NCI-H345 treated with DMSO at 0.1 percent for 48 hours (cell line): Measurements from ENCODE around the gene THBS2.
"Not testable (repeated sequence)": the region's sequence is repeated elsewhere in the genome, so short reads cannot be mapped to it uniquely, and the experiment has no call there.

Source experiments
- DNase-seq: peaks from one replicate; lab custom pipeline; 2025; ENCODE audit not compliant: unreplicated experiment; lab: John Stamatoyannopoulos, UW

The THBS2 gene

GRCh38 chr6:169273511-169273910 lies 19.9 kb upstream of the THBS2 start:
- DNase-seq, result no peak

GRCh38 chr6:169271877-169272216 lies 18.2 kb upstream of the THBS2 start:
- no peak for DNase-seq

- DNase-seq, result no peak
Measured at GRCh38 chr6:169271158-169271876, 17.7 kb upstream of the THBS2 start.

GRCh38 chr6:169270077-169270380 lies 16.4 kb upstream of the THBS2 start:
- DNase-seq, result not testable (repeated sequence)

GRCh38 chr6:169269180-169270076 lies 15.8 kb upstream of the THBS2 start:
- DNase-seq, result no peak

GRCh38 chr6:169268276-169268675 lies 14.6 kb upstream of the THBS2 start:
- no peak for DNase-seq

GRCh38 chr6:169266746-169267591 lies 13.3 kb upstream of the THBS2 start:
- no peak for DNase-seq

GRCh38 chr6:169266261-169266660 lies 12.6 kb upstream of the THBS2 start:
- DNase-seq, result no peak

GRCh38 chr6:169265486-169266131 lies 12.0 kb upstream of the THBS2 start:
- DNase-seq, result no peak

GRCh38 chr6:169263836-169264608 lies 10.4 kb upstream of the THBS2 start:
- no peak for DNase-seq

GRCh38 chr6:169263374-169263773 lies 9.7 kb upstream of the THBS2 start:
- DNase-seq, result no peak

GRCh38 chr6:169262602-169263001 lies 9.0 kb upstream of the THBS2 start:
- DNase-seq, result not testable (repeated sequence)

GRCh38 chr6:169256518-169256917 lies 2.9 kb upstream of the THBS2 start:
- no peak for DNase-seq

GRCh38 chr6:169256061-169256460 lies 2.4 kb upstream of the THBS2 start:
- DNase-seq, result no peak

GRCh38 chr6:169255643-169256042 lies 2.0 kb upstream of the THBS2 start:
- no peak for DNase-seq

- no peak for DNase-seq
Measured at GRCh38 chr6:169254456-169255316, 1.0 kb upstream of the THBS2 start.

GRCh38 chr6:169252505-169253189 lies 999 bp downstream of the THBS2 start:
- peak; percentile 64 for DNase-seq

- no peak for DNase-seq
Measured at GRCh38 chr6:169251822-169252504, 1.7 kb downstream of the THBS2 start.
